WI38 (cell line): Measurements from ENCODE around the gene KIAA0753.

Experiments used
- H3K4me3 ChIP-seq: 2 replicates; pipeline ENCODE4 v1.5.1; 2011; ENCODE audit warnings: low read depth, mild to moderate bottlenecking, control low read depth, low read length
- CTCF ChIP-seq: IDR thresholded peaks from 2 replicates; pipeline ENCODE4 v1.5.1; 2012; ENCODE audit warnings: low read depth, mild to moderate bottlenecking, control low read depth, low read length

Gene KIAA0753

GRCh38 chr17:6532441-6532885, 108.0 kb downstream of the KIAA0753 start:
- no peak overlapping the region for H3K4me3 ChIP-seq
- no peak for TF ChIP-seq CTCF

- TF ChIP-seq CTCF: no peak
- H3K4me3 ChIP-seq: no peak overlapping the region
Measured at GRCh38 chr17:6531575-6531974, 108.9 kb downstream of the KIAA0753 start.

GRCh38 chr17:6530324-6530920, 110.1 kb downstream of the KIAA0753 start:
- H3K4me3 ChIP-seq: no peak overlapping the region

GRCh38 chr17:6528557-6528956, 112.0 kb downstream of the KIAA0753 start:
- no peak overlapping the region for H3K4me3 ChIP-seq
- TF ChIP-seq CTCF: no peak

More at GRCh38 chr17:6530324-6530920, 110.1 kb downstream of the KIAA0753 start:
- no peak for TF ChIP-seq CTCF
